Skeletal muscle tissue (tissue), 2 donors: Measurements from ENCODE around the gene ABHD2. TPM values are rescaled to one million over a fixed set of nuclear protein-coding genes. Genes with fewer than 3 reads are reported as not detected.

Experiments used
- small RNA-seq: library from RNA; depleted of rRNA; stranded (forward); fragments of <200 nt; gene quantifications from one replicate; pipeline ENCODE3, GENCODE V24; 2014
- total RNA-seq: library from RNA; depleted of rRNA; stranded (reverse); fragments of >200 nt; gene quantifications from one replicate; pipeline ENCODE4 v1.2.3, GENCODE V29; 2014

ABHD2 gene
- total RNA-seq, 1 donor from 2014 or later: 23.0 TPM

Small RNA genes within 50 kb of the gene (small RNA-seq; reads per million reads assigned to genes)
- gene RNU7-195P: not detected

Other genes starting within 250 kb of the ABHD2 start
- gene HAPLN3, start 192.9 kb upstream of the ABHD2 start, total RNA-seq: 6.3 TPM
- 35.0 TPM for gene MFGE8, start 175.1 kb upstream of the ABHD2 start, total RNA-seq
- gene RLBP1, start 133.1 kb downstream of the ABHD2 start, total RNA-seq: 0.52 TPM
- 12.0 TPM for gene FANCI, start 155.5 kb downstream of the ABHD2 start, total RNA-seq
- gene POLG, start 246.4 kb downstream of the ABHD2 start, total RNA-seq: 39.7 TPM